BE2C (cell line): ENCODE data around the gene SORCS3.

ENCODE experiments used
- DNase-seq: peaks from one replicate; pipeline ENCODE4 v3.0.0-alpha.2; 2020
- H3K27me3 ChIP-seq: fragments of 250-450 bp; sonication (Bioruptor Pico); 2 replicates; pipeline ENCODE4 v1.5.1; 2020; ENCODE audit warnings: mild to moderate bottlenecking
- H3K36me3 ChIP-seq: fragments of 250-450 bp; sonication (Bioruptor Pico); 2 replicates; pipeline ENCODE4 v1.5.1; 2020; ENCODE audit warnings: mild to moderate bottlenecking
- H3K4me1 ChIP-seq: fragments of 250-450 bp; sonication (Bioruptor Pico); 2 replicates; pipeline ENCODE4 v1.5.1; 2020
- H3K4me3 ChIP-seq: 2 replicates; pipeline ENCODE4 v1.5.1; 2011; ENCODE audit warnings: low read depth, low read length
- H3K9me3 ChIP-seq: fragments of 250-450 bp; sonication (Bioruptor Pico); 2 replicates; pipeline ENCODE4 v1.5.1; 2020
- TF ChIP-seq, protein P1 (sequence below): IDR thresholded peaks from 2 replicates; pipeline ENCODE4 v1.5.1; 2012; ENCODE audit warnings: mild to moderate bottlenecking, low read depth, low read length

The SORCS3 gene

DNA sequence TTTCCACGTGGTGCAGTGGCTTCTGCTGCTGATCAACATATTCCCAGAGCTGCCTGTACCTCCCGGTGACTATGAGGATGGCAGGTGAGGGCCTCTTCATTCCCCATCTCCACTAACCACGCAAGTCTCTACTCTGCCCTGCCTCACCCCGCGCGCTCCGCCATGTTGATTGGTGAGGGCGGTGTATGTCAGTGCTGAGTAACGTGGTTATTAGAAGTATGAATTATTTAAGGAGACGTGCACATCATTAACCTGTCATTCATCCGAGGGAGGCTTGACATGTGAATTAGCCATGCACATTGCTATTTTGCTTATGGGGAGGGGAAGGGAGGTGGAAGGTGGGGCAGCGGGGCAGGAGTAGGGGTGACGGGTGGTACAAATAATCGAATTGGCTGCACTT is 138.6 kb downstream of the SORCS3 start:
- Histone ChIP-seq H3K36me3 (no peaks in the 10 kb centered on the region), H3K4me3 (no peak overlapping the region), H3K4me1 (no peaks in the 10 kb centered on the region), H3K27me3 (no peaks in the 10 kb centered on the region), H3K9me3 (no peaks in the 10 kb centered on the region)
- TF ChIP-seq, protein P1, sequence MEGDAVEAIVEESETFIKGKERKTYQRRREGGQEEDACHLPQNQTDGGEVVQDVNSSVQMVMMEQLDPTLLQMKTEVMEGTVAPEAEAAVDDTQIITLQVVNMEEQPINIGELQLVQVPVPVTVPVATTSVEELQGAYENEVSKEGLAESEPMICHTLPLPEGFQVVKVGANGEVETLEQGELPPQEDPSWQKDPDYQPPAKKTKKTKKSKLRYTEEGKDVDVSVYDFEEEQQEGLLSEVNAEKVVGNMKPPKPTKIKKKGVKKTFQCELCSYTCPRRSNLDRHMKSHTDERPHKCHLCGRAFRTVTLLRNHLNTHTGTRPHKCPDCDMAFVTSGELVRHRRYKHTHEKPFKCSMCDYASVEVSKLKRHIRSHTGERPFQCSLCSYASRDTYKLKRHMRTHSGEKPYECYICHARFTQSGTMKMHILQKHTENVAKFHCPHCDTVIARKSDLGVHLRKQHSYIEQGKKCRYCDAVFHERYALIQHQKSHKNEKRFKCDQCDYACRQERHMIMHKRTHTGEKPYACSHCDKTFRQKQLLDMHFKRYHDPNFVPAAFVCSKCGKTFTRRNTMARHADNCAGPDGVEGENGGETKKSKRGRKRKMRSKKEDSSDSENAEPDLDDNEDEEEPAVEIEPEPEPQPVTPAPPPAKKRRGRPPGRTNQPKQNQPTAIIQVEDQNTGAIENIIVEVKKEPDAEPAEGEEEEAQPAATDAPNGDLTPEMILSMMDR = no peak
- DNase-seq = no peak

DNA sequence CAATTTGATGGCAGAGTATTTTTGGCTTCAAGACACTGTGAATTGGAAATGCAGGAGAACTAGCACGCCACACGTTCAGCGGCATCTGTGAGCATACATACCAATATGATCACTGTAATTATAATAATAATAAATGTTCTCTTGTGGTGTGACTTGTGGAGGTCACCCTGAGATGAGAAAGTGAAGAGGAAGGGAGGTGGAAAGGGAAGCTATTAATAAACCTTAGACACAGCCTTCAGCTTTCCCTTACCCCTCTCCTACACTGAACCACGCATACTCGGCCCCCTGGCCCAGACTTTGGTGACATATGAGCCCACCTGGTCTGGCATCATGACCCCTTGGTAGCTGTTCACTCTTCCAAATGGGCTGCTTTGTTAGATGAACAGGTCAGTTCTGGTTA is 139.1 kb downstream of the SORCS3 start:
- no peak for DNase-seq
- Histone ChIP-seq H3K9me3 (no peaks in the 10 kb centered on the region), H3K36me3 (no peaks in the 10 kb centered on the region), H3K4me1 (no peaks in the 10 kb centered on the region), H3K4me3 (no peak overlapping the region), H3K27me3 (no peaks in the 10 kb centered on the region)
- TF ChIP-seq, protein P1 = no peak

DNA sequence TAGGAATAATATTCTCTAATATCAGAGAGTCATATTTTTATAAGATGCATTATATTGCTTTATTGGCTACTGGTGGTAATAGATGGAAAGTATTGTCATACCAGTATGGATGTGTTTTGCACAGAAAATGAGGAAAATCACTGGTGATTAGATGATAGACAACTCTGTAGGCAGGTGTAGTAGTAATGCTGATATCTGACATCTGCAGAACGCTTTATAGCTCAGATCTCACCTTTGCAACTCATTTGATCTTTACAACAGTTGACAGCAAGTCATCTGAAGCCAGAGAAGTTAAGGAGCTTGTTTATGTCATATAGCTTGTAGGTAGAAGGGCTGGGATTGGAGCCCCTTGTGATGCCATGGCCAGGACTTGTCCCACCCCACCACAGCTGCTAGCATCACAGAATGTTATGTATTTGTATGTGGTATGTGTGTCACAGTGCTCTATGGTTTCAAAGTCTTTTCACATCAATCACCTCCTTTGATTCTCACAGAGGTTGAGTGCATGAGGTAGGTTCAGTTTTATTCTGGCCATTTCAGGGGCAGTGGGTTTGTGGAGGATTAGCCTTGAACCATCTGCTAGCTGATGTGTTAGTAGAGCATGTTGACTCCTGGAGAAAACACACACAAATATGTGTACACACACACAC is 140.0 kb downstream of the SORCS3 start:
- TF ChIP-seq, protein P1 = no peak

DNA sequence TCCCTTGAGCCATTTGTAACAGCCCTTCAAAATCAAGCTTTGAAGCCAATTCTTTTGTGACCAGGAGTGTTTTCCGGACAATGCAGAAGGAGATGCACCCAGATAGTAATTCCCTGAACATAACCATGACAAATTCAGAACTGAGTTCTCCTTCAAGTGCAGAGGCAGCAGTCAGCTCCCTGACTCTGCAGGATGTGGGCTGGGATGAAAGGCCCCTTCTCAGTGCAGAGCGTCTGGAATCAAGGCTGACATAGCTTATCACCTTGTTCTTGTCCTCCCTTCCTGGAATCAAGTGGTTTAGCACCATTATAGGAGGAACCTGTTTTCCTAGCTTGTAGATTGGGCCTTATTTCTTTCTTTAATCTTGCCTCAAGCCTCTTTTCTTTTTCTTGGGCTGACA is 143.4 kb downstream of the SORCS3 start:
- H3K27me3 ChIP-seq = no peaks in the 10 kb centered on the region
- DNase-seq = no peak
- H3K4me1 ChIP-seq = no peaks in the 10 kb centered on the region

More for the DNA sequence above, 140.0 kb downstream of the SORCS3 start:
- no peak for DNase-seq
- Histone ChIP-seq H3K36me3 (no peaks in the 10 kb centered on the region), H3K4me1 (no peaks in the 10 kb centered on the region), H3K4me3 (no peak overlapping the region), H3K27me3 (no peaks in the 10 kb centered on the region), H3K9me3 (no peaks in the 10 kb centered on the region)

DNA sequence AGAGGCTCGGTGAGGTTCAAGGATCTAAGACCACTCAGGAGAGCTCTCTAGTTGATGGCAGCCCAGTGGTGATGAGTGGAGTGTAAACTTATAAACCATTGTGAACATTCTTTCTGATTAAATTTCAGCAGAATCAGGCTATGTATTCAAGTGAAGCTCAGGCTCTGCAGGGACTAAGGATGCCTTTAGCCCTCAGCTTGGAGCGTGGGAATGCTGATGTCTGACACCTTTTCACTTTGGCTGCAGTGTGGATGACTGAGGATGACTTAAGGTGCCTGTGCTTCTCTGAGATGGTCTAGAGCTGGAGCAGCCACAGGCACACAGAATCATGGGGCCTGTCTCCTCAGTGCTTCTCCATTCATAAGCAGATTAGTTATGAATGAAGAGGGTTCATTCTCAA is 150.4 kb downstream of the SORCS3 start:
- Histone ChIP-seq H3K27me3 (no peaks in the 10 kb centered on the region), H3K9me3 (no peaks in the 10 kb centered on the region), H3K36me3 (no peaks in the 10 kb centered on the region), H3K4me3 (no peak overlapping the region), H3K4me1 (no peaks in the 10 kb centered on the region)
- TF ChIP-seq, protein P1 = no peak
- DNase-seq = no peak

More for the DNA sequence above, 143.4 kb downstream of the SORCS3 start:
- H3K4me3 ChIP-seq = no peak overlapping the region
- H3K36me3 ChIP-seq = no peaks in the 10 kb centered on the region
- H3K9me3 ChIP-seq = no peaks in the 10 kb centered on the region
- TF ChIP-seq, protein P1 = no peak

DNA sequence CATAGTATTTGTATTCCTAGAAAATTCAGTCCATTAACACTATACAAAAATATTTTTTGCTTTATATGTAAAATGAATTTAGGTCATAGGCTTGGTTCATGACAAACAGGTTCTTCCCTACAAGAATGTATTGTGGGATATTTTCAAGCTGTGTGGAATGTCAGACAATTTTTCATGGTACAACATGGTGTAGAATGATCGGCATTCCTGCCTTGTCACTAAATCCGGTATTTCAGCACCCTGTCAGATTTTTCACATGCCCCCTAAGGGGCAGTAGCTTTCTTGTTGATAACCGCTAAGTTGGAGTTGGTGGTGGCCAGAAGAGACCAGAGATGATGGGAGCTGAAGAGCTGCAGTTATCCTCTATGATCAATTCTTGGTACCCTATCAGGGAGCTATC is 154.3 kb downstream of the SORCS3 start:
- no peak for DNase-seq
- Histone ChIP-seq H3K36me3 (no peaks in the 10 kb centered on the region), H3K4me1 (no peaks in the 10 kb centered on the region), H3K4me3 (no peak overlapping the region), H3K27me3 (no peaks in the 10 kb centered on the region), H3K9me3 (no peaks in the 10 kb centered on the region)
- TF ChIP-seq, protein P1 = no peak
